Measurements from ENCODE around the gene PTPRK.

Gene PTPRK

GRCh38 chr6:128063850-128064539, 456.4 kb downstream of the PTPRK start:
- FAIRE-seq = no peak

DNA sequence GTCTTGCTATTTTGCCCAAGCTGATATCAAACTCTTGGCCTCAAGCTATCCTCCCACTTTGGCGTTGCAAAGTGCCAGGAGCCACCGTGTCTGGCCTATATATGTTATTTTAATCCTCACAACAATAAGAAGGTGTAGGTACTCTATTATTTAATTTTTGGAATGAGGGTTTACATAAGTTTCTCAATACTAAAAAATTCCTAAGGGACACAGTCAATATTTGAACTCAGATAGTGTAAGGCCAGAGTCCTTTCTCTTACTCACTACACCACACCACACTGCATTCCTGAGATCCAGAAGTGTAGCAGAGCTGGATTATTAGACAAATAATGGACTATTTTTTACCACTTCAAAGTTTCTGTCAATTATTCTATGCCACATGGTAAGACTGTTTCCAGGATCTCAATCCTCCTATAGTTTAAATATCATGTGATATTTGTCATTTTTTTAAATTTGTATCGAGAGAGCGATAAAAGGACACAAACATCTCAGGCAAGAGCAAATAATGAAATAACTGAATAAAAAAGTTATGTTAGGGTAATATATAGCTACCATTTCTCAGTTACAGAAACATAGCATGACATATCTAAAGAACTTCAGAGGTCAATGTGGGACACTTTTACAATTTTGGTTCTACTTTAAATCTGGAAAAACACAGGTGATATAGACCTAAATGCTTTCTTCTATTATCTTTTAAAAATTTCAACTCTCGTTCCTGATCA, 457.4 kb downstream of the PTPRK start:
- FAIRE-seq = no peak

- no peak for FAIRE-seq
These were observed 462.5 kb downstream of the PTPRK start for GRCh38 chr6:128057946-128058345.

DNA sequence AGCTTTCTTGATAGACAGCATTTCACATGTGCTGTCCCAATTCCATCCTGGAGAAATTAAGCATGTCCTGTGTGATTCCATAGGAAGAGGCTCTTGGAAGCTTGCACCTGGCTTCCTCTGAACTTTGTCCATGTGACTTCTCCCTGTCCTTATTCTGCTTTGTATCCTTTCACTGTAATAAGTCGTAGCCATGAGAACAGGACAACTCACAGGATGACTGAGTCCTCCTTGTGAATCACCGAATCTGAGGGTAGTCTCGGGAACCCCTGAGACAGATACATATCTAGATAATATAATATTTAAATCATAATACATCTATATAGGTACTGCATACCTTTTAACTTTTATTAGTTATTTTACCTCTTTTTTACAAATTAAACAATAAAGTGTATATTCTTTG, 462.9 kb downstream of the PTPRK start:
- no peak for FAIRE-seq

GRCh38 chr6:128053109-128053508, 467.3 kb downstream of the PTPRK start:
- FAIRE-seq = no peak

- FAIRE-seq = no peak
These were observed 472.4 kb downstream of the PTPRK start for GRCh38 chr6:128047989-128048388.

DNA sequence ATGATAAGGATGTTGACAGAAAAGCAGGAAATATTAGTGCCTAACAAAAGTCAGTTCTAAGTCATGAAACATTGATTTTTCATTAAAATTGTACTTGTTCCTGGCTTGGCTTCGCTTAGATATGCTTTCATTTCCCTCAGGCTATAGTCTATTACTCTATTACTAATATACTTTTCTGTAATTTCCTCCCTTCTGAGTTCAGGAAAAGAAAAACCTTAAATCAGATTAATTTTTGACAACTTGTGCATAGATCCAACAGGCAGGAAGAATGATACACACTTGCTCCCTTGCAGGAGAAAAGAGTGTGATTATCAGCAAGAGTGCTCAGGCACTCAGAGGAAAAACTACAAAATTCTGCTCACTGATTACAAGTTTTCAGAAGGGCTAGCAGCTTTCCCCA, 474.4 kb downstream of the PTPRK start:
- no peak for FAIRE-seq

DNA sequence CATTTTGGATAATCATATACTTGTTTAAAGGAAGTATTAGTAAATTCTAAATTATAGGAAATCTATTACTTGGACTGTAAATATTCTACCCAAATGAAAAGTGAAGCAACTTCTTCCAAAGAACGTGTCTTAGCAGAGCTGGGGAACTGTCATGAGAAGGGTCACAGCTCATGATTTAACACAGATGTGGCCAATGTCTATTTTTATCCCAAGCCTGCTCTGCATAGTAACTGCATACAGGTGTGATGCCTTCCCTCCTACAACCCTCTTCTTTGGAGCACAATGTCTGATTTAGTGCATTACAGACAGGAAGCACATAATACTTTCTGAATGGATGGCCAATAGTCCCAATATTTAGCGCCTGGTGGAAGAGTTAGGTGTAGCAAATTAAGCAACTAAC, 480.9 kb downstream of the PTPRK start:
- FAIRE-seq = no peak

DNA sequence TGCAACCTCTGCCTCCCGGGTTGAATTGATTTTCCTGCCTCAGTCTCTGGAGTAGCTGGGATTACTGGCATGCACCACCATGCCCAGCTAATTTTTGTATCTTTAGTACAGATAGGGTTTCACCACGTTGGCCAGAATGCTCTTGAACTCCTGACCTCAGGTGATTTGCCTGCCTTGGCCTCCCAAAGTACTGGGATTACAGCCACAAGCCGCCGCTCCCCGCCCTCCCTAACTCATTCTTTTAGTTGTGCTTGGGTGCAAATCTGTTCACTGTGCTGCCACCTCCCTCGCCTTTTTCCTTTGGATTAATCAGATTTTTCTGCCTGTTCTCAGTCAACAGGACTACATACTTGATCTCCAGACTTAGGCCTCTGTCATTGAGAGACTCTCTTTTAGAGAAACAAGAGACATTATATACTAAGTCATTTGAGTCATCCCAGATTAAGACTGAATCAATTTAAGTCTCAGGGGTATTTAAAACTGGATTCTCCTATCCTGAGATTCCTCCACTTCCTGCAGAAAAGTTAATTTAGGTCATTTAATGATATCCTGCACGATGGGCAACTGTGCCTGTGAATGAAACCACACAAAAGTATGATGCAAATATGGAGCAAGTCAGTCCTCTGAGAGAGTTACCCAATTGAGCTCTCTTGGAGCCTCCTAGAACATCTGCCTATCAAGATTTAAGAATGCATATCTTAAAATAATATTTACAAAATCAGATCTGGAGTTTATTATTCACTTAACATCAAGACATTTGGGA, 483.4 kb downstream of the PTPRK start:
- no peak for FAIRE-seq

- FAIRE-seq = no peak
These were observed 487.2 kb downstream of the PTPRK start for GRCh38 chr6:128033156-128033555.

DNA sequence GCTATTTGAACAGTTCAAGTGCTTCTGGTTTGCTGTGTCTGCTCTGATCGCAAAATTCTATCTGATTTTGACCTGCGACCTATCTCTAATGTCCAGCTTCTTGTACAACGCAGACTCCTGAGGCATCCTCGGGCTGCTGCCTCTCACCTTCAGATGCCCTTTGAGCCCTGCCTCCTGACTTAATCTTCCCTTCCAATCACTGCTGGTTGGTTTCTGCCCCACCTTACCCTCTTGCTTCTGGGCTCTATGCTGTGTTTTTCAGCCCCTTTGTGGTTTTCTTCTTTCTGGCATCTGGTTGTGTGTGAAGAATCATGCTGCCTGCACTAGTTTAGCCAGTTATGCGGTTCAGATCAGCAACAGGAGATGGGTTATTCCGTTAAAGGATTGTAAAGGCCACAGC, 488.4 kb downstream of the PTPRK start:
- FAIRE-seq = no peak

DNA sequence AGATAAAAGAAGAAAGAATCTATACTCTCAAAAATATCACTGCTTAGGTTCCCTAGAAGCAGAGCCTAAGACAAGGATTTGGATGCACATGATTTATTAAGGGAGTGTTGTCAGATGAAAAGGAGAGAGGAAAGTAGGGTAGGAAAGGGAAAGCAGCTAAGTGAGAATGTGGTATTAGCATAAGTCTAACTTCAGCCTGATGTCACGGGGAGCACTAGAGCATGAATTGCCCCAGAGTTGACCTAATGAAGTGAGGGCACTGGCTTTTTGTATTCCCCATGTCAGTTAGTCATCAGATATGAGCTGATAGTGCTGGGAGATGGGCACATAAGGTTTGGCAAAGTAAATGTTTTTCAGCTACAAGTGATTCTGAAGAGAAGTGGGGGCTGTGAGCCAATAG, 490.6 kb downstream of the PTPRK start:
- FAIRE-seq = no peak

DNA sequence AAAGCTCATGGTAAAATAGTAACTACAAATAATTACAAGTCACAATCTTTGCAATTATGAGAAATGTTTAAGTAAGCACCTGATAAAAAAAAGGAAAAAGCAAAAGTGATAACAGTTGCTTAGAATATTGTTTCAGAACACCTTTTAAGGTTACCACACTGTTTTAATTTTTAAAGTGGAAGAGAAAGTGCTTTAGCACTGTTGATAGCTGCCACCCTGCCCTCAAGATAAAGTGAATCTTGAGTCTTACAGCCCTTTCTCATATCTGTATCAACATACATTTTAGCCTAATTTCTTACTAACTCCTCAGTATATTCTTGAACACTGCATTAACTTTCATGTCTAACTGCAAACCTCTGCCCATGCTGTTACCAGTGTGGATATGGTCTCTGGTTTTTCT, 492.2 kb downstream of the PTPRK start:
- no peak for FAIRE-seq

DNA sequence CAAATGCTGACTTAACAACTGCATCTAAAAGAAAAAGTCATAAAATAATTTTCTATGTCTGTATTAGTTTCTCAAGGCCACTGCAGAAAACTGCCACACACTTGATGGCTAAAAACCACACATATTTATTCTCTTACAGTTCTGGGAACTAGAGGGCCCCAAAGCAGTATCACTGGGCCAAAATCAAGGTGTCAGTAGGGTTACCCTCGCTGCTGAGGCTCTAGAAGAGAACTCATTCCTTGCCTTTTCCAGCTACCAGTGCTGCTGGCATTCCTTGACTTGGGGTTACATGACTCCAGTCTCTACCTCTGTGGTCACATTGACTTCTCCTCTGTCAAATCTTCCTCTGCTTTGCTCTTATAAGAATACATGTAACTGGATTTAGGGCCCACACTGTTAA, 494.9 kb downstream of the PTPRK start:
- no peak for FAIRE-seq

- no peak for FAIRE-seq
These were observed 495.4 kb downstream of the PTPRK start for GRCh38 chr6:128024969-128025368.

DNA sequence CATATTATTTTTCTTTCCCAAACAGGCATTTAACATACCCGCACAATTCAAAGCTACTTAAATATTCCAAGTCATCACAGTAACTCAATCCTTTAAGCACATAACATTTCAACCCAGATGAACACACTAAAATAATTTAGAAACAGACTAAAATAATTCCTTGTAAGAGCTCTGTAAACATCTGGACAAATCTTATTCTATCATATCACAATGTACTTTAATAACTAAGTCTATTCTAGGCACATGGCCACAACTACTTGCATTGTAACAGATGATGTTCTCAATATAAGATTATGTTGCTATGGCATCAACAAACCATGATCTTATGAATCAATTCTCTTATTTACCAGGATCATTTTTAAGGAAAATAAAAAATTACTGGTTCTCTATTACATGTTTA, 496.4 kb downstream of the PTPRK start:
- no peak for FAIRE-seq

DNA sequence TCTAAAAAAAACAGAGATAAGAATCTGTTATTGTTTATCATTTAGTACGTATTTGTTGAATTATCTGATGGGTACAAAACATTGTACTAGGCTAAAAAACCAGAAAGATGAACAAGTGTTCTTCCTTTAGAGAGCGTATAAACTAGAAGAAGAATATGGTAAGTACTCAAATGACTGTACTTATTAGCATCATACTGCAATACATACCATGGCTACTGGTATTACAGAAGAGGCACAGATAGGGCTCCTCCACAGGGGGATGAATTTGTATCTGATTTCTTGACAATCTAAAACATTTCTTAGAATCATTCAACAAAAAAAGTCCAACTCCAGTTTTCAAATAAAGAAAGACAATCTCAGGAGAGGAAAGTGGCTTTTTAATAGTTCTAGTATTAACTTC, 501.6 kb downstream of the PTPRK start:
- no peak for FAIRE-seq

DNA sequence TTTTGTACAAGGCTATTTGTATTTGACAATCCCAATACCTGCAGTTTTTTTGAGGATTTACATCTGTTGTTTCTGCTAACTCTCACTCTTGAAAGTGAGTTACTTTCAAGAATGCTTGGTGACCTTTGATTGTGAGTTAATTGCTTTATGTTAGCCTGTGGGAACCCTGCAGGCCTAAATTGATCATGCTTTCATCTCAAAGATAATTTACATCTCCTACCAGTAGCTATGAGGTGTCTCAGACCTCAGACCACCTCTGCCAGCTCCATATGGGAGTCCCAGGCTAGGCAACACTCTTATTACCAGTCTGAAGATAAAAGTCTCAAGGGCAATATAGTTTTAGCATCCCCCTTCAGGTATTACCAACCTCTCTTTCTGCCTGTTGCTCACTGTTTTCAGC, 503.1 kb downstream of the PTPRK start:
- FAIRE-seq = no peak

DNA sequence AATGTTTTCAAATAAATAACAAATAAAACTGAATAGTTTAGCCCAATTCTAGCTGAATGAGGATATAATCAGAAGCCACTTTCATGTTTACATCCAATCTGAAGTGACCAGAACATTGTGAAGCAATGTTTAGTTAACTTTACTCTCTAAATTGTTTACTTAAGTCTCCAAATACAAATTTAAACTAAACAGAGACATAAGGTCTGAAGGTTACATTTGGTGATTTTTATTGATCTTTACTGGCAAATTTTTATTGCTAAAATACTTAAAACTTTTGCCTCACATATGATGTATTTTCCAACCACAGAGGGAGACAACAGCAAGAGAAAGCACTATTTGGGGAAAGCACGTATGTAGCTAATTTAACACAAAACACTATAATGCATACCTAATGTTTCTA, 512.7 kb downstream of the PTPRK start:
- no peak for FAIRE-seq

DNA sequence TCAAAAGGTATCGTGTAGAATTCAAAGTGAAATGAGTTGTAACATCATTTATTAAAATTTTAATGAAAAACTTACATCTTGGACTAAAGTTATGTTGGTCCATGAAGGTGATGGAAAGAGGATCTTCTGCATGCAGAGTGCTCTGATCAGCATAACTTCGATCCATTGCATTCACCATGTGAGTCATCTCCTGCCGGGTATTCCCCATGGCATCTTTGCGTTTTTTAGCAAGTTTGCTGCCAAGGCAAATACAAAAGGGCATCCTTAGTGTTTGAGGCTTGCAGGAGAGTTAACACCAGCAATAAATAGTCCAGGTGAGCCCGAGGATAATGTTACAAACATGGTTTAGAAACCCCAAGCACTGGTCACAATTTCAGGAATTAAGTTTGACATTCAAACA, 515.4 kb downstream of the PTPRK start:
- FAIRE-seq = no peak

DNA sequence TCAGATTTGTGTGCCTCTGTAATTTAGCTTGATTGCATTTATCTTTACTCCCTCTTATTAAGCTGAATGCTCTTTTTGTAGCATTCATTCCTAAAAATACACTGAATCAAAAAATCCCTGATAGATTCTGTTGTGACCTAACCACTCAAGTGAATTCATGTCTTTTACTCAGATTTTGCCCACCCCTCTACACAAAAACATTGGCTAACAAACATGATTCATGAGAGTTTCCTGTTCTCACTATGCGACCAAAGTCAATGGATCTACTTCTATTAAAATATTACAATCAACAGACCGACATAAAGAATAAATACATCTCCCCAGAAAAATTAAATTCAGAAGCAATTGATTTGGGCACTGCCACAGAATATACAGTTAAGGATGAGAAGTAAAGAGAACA, 520.0 kb downstream of the PTPRK start:
- no peak for FAIRE-seq

DNA sequence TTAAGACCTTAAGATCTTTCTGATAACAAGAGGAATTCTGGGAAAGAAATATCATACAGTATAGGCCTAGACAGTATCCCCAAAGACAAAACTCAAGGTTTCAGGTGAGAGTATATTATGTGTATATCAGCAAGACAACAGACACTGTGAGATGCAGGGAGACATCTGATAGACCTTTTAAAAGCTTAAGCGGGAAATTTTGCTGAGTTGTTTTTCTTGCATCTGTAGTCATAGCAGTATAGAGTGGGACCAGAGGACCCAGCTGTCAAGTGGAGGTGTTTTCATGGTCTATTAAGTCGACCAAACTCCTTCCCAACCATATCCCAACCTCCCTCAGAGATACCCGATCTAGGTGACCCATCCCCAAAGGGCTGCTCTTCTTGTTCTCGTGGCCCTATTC, 521.4 kb downstream of the PTPRK start:
- no peak for FAIRE-seq

- FAIRE-seq = no peak
These were observed 522.8 kb downstream of the PTPRK start for GRCh38 chr6:127997496-127998164.

DNA sequence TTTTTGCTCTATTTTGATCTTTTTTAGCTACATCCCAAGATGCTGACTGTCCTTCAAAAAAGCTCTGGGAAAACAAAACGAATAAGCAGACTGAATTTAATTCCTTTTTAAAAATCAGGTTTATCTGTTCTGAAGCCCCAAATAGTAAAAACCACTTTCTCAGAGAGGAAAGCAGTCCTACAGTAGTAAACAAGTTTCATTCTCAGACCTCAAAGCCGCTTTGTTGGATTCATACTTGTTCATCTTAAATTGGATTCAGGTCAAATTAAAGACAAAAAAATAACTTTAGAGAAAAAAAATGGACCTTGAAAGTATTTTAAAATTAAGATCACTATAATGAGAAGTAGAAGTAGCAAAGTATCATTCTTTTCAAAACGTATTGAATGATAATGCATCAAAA, 523.5 kb downstream of the PTPRK start:
- FAIRE-seq = no peak

Data from G401.6 (cell line).